K562 (cell line): Measurements from ENCODE around the gene KEL. TPM values are rescaled to one million over a fixed set of nuclear protein-coding genes. Genes with fewer than 3 reads are reported as not detected.

Experiments
- ATAC-seq: fragments of 200-7000 bp; cut with Tn5 transposase; 3 replicates; pipeline ENCODE4 v1.9.1; 2020; ENCODE audit warnings: moderate library complexity
- BruUV-seq: library from RNA; stranded (reverse); fragments of 400-500 nt; replicated peaks from 2 replicates; lab custom pipeline; 2021; lab: Mats Ljungman, UMichigan
- CTCF ChIA-PET: fragments of 300-600 bp; formaldehyde crosslinking; extraction: SDS; loops from one replicate; lab custom pipeline; 2021; ENCODE audit warnings: low intra/inter-chr PET ratio; lab: Yijun Ruan, JAX
- POLR2A ChIA-PET: fragments of 300-600, 350-650 bp; sonication (Branson Sonifier 250); formaldehyde crosslinking; extraction: SDS; loops from one replicate; lab custom pipeline; 2021; ENCODE audit warnings: antibody characterized with exemption, inconsistent platforms; lab: Yijun Ruan, JAX
- DNase-seq, 4 experiments: peaks; one replicate each; pipeline versions ENCODE4 v3.0.0 to v3.0.0-alpha.2; 2011 to 2018; ENCODE audit warnings: low spot score in 3 of 4, mixed read lengths in 3 of 4; ENCODE audit errors: extremely low read depth in 1 of 4
- FAIRE-seq: peaks from 2 replicates; lab custom pipeline; 2011; peaks lifted over from hg19 to GRCh38; lab: Jason Lieb, UNC
- H2AFZ ChIP-seq: 2 replicates; pipeline ENCODE4 v1.6.0; 2011; ENCODE audit warnings: low read depth, low read length, control low read depth, inconsistent platforms
- H3K27ac ChIP-seq: fragments of 200-600 bp; 3 replicates; pipeline ENCODE4 v1.8.0; 2011; ENCODE audit warnings: low read depth, mild to moderate bottlenecking, control low read depth, inconsistent platforms, low read length, moderate library complexity, mixed read lengths; ENCODE audit errors: extremely low read depth
- H3K27me3 ChIP-seq, 2 experiments: fragments of 300-600 bp in 1 of 2; 2 replicates in 1 of 2; 3 replicates in 1 of 2; pipeline versions ENCODE4 v1.6.0 to v1.8.0; 2011; ENCODE audit warnings: inconsistent platforms in 2 of 2, low read length in 2 of 2, mild to moderate bottlenecking in 1 of 2, mixed read lengths in 1 of 2, moderate library complexity in 1 of 2; ENCODE audit not compliant: control insufficient read depth in 2 of 2, insufficient read depth in 2 of 2
- H3K36me3 ChIP-seq: fragments of 300-600 bp; 3 replicates; pipeline ENCODE4 v1.8.0; 2011; ENCODE audit warnings: mild to moderate bottlenecking, low read length, inconsistent platforms; ENCODE audit not compliant: control insufficient read depth, insufficient read depth
- H3K4me1 ChIP-seq, 2 experiments: fragments of 200-600 bp in 1 of 2; replicated peaks in 1 of 2; 2 replicates in 1 of 2; 3 replicates in 1 of 2; pipeline versions ENCODE4 v1.5.1 to v1.8.0; 2011; ENCODE audit warnings: inconsistent platforms in 2 of 2, low read length in 2 of 2, mild to moderate bottlenecking in 1 of 2, mixed read lengths in 1 of 2, moderate library complexity in 1 of 2; ENCODE audit not compliant: control insufficient read depth in 2 of 2, insufficient read depth in 2 of 2
- H3K4me2 ChIP-seq: 2 replicates; pipeline ENCODE4 v1.6.1; 2011; ENCODE audit warnings: low read length, control low read depth, inconsistent platforms, mixed read lengths; ENCODE audit not compliant: insufficient read depth
- H3K4me3 ChIP-seq: fragments of 200-600 bp; sonication (generic), shearing (Covaris generic); 2 replicates; pipeline ENCODE4 v1.5.1; 2016; ENCODE audit warnings: control low read depth, inconsistent platforms
- H3K79me2 ChIP-seq: fragments of 200-600 bp; 3 replicates; pipeline ENCODE4 v1.8.0; 2011; ENCODE audit warnings: low read length, inconsistent platforms; ENCODE audit not compliant: control insufficient read depth, insufficient read depth
- H3K9ac ChIP-seq, 2 experiments: 2 replicates each; pipeline versions ENCODE4 v1.6.0 to v1.6.1; 2011; ENCODE audit warnings: low read depth in 2 of 2, low read length in 2 of 2, control low read depth in 1 of 2, inconsistent platforms in 1 of 2, mild to moderate bottlenecking in 1 of 2, mixed read lengths in 1 of 2; ENCODE audit not compliant: insufficient read depth in 1 of 2
- H3K9me1 ChIP-seq: one replicate; pipeline ENCODE4 v1.6.0; 2011; ENCODE audit warnings: inconsistent platforms, mild to moderate bottlenecking, low read length, moderate library complexity; ENCODE audit not compliant: control insufficient read depth, insufficient read depth
- H3K9me3 ChIP-seq: replicated peaks from 2 replicates; pipeline ENCODE4 v1.5.1; 2011; ENCODE audit warnings: low read depth, low read length, inconsistent platforms; ENCODE audit not compliant: control insufficient read depth, insufficient read depth
- H4K20me1 ChIP-seq: replicated peaks from 2 replicates; pipeline ENCODE4 v1.6.1; 2011; ENCODE audit warnings: low read length, inconsistent platforms, mixed read lengths; ENCODE audit not compliant: control insufficient read depth, insufficient read depth
- DIDO1 ChIP-seq: fragments of 450-650 bp; IDR thresholded peaks from 2 replicates; pipeline ENCODE4 v1.6.1; 2016; ENCODE audit warnings: low read depth, missing biosample characterization, missing genetic modification characterization
- EHMT2 ChIP-seq: fragments of 450-650 bp; IDR thresholded peaks from 2 replicates; pipeline ENCODE4 v1.6.1; 2018; ENCODE audit warnings: antibody characterized with exemption
- ELF4 ChIP-seq: fragments of 450-650 bp; formaldehyde crosslinking; IDR thresholded peaks from 2 replicates; pipeline ENCODE4 v1.4.0; 2022; ENCODE audit warnings: missing genetic modification characterization
- EZH2 ChIP-seq: IDR thresholded peaks from 2 replicates; pipeline ENCODE4 v1.6.1; 2012; ENCODE audit warnings: low read depth, mild to moderate bottlenecking, inconsistent platforms, low read length, borderline replicate concordance
- FOXJ2 ChIP-seq: fragments of 200-800 bp; sonication (Bioruptor generic); IDR thresholded peaks from 2 replicates; pipeline ENCODE4 v1.6.1; 2016; ENCODE audit warnings: missing genetic modification characterization, missing compliant biosample characterization
- HNRNPL ChIP-seq: fragments of 200-400 bp; formaldehyde crosslinking; IDR thresholded peaks from 2 replicates; pipeline ENCODE4 v1.6.1; 2017; ENCODE audit warnings: low read depth, mild to moderate bottlenecking, low read length
- MAFG ChIP-seq: fragments of 450-650 bp; conservative IDR thresholded peaks from 2 replicates; pipeline ENCODE4 v1.6.1; 2016; ENCODE audit warnings: missing genetic modification characterization, missing compliant biosample characterization
- MTF1 ChIP-seq: fragments of 250-450 bp; sonication (Bioruptor Pico); IDR thresholded peaks from 2 replicates; pipeline ENCODE4 v1.9.0; 2021; ENCODE audit warnings: moderate library complexity, mild to moderate bottlenecking, inconsistent platforms, borderline replicate concordance
- NFE2L1 ChIP-seq: fragments of 450-650 bp; IDR thresholded peaks from 2 replicates; pipeline ENCODE4 v1.6.1; 2016; ENCODE audit warnings: missing genetic modification characterization, low read depth, mild to moderate bottlenecking, missing compliant biosample characterization, moderate library complexity, borderline replicate concordance
- NR2F6 ChIP-seq: fragments of 450-650 bp; formaldehyde crosslinking; IDR thresholded peaks from 2 replicates; pipeline ENCODE4 v1.4.0; 2020; ENCODE audit warnings: mild to moderate bottlenecking
- PHB2 ChIP-seq: fragments of 450-650 bp; IDR thresholded peaks from 2 replicates; pipeline ENCODE4 v1.6.1; 2017; ENCODE audit warnings: low read depth
- POLR2A ChIP-seq: fragments of 450-650 bp; conservative IDR thresholded peaks from 2 replicates; pipeline ENCODE4 v1.6.1; 2016
- SMAD1 ChIP-seq: fragments of 150-350 bp; IDR thresholded peaks from 2 replicates; pipeline ENCODE4 v1.6.1; 2014; ENCODE audit warnings: low read length, low read depth; ENCODE audit not compliant: partially characterized antibody
- STAT5A ChIP-seq: IDR thresholded peaks from 2 replicates; pipeline ENCODE4 v1.6.1; 2012; ENCODE audit warnings: low read length, inconsistent platforms, borderline replicate concordance
- TAL1 ChIP-seq: fragments of 450-650 bp; IDR thresholded peaks from 2 replicates; pipeline ENCODE4 v1.6.1; 2016; ENCODE audit warnings: mild to moderate bottlenecking
- XRCC4 ChIP-seq: IDR thresholded peaks from one replicate; pipeline ENCODE4 v1.6.1; 2011; ENCODE audit not compliant: insufficient read depth, insufficient read length; ENCODE audit errors: extremely low read depth
- in situ Hi-C: fragments of 300-500 bp; cut with MboI; formaldehyde crosslinking; loops from 4 replicates; pipeline ENCODE4 v1.15.0; 2018; ENCODE audit warnings: inconsistent platforms, mixed read lengths
- intact Hi-C: fragments of 100-400 bp; cut with micrococcal nuclease; formaldehyde crosslinking; loops from 2 replicates; pipeline ENCODE4 v1.14.2; 2022
- polyA plus RNA-seq, 8 experiments: library from polyadenylated mRNA; depleted of rRNA in 4 of 8; stranded (reverse) in 5 of 8; unstranded in 3 of 8; fragments of >200 nt; fragmentation: Nextera tagmentation in 2 of 8; fragmentation: Illumina TruSeq in 1 of 8; extraction: Ambion mirVana in 2 of 8; extraction: Trizol in 1 of 8; gene quantifications; 2 replicates each; pipeline versions ENCODE4 v1.2.1 to v1.2.3, GENCODE V29; 2011 to 2014; ENCODE audit warnings: inconsistent platforms in 1 of 8, missing spikeins in 1 of 8
- total RNA-seq, 7 experiments: library from RNA; depleted of rRNA in 6 of 7; stranded (reverse); fragments of >200 nt in 6 of 7; fragmentation: Illumina TruSeq in 2 of 7; extraction: Trizol in 2 of 7; gene quantifications; 2 replicates each; pipeline versions ENCODE4 v1.2.1 to v1.2.3, GENCODE V29; 2011 to 2021; ENCODE audit warnings: low replicate concordance in 1 of 7
- TF ChIP-seq, protein P1 (sequence below): fragments of 250-450 bp; sonication (Bioruptor Pico); IDR thresholded peaks from 2 replicates; pipeline ENCODE4 v1.5.1; 2021; ENCODE audit warnings: mild to moderate bottlenecking
- TF ChIP-seq, protein P2 (sequence below), 2 experiments: fragments of 450-650 bp in 1 of 2; sonication (generic) in 1 of 2; formaldehyde crosslinking in 1 of 2; IDR thresholded peaks in 1 of 2; conservative IDR thresholded peaks in 1 of 2; 2 replicates each; pipeline versions ENCODE4 v1.6.1 to v1.8.1; 2016 to 2023; ENCODE audit warnings: mild to moderate bottlenecking in 2 of 2, moderate library complexity in 2 of 2, inconsistent platforms in 1 of 2, missing genetic modification reagents in 1 of 2

KEL gene
- total and polyA plus RNA-seq, 9 of the 15 experiments (the other 6 are each of a cell fraction or from before 2014, with no cell fraction given) = 9.0 to 47.4 (median 22.2) TPM

DNA sequence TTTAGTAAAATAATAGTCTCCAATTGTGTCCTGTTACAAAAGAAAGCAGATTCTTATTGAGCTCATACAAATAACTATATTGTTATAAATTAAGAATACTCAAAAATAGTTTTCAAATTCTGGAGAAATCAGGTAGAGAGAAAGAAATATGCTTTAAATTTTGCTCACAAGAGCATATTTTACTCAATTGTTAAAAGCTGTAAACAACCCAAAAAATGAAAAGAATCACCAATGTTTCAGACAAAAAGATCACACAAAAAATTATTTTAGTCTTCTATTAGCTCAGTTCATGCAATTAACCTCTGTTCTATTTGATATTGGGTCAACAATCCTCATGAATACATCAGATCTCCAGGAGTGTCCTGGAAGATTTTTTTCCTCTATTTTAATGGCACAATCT lies 58.0 kb downstream of the KEL start:
- ATAC-seq (no peak), FAIRE-seq (no peak), DNase-seq (no peak)
- no peak overlapping the region for H3K4me2 ChIP-seq
- H3K27ac ChIP-seq = no peak overlapping the region
- CTCF ChIA-PET = no interaction called here
- H4K20me1 ChIP-seq = no peaks in the 10 kb centered on the region
- no peak overlapping the region for H3K4me3 ChIP-seq
- POLR2A ChIA-PET = interaction anchor here (0.8 kb wide), 1 partner anchor 16 kb away, joined by 4 read pairs; no protein-coding TSS in a partner anchor
- no TSS peak for BruUV-seq
- 0 out of 2 replicates have a peak, but pooled peaks cover 3% of the 10 kb centered on the region for H3K9me3 ChIP-seq
- H3K79me2 ChIP-seq = no peaks in the 10 kb centered on the region
- H2AFZ ChIP-seq = no peak overlapping the region
- peaks cover 6 to 23% of the 10 kb centered on the region in 2 experiments; a peak in 4 of 5 replicates for H3K27me3 ChIP-seq
- TF ChIP-seq, protein P1, sequence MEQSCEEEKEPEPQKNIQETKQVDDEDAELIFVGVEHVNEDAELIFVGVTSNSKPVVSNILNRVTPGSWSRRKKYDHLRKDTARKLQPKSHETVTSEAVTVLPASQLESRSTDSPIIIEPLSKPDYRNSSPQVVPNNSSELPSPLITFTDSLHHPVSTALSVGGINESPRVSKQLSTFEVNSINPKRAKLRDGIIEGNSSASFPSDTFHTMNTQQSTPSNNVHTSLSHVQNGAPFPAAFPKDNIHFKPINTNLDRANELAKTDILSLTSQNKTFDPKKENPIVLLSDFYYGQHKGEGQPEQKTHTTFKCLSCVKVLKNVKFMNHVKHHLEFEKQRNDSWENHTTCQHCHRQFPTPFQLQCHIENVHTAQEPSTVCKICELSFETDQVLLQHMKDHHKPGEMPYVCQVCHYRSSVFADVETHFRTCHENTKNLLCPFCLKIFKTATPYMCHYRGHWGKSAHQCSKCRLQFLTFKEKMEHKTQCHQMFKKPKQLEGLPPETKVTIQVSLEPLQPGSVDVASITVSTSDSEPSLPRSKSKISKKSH (CRISPR knock-in tag) = no peak
- TF ChIP-seq, protein P2, sequence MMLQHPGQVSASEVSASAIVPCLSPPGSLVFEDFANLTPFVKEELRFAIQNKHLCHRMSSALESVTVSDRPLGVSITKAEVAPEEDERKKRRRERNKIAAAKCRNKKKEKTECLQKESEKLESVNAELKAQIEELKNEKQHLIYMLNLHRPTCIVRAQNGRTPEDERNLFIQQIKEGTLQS (IDR thresholded peaks at IDR 0.05) = no peak
- TF ChIP-seq, protein P2 (CRISPR knock-in tag; conservative IDR thresholded peaks at IDR 0.05) = no peak
- TF ChIP-seq TAL1 (no peak), PHB2 (no peak), XRCC4 (no peak), MTF1 (CRISPR knock-in tag) (no peak), POLR2A (no peak), FOXJ2 (tag) (no peak), NFE2L1 (tag) (no peak), ELF4 (CRISPR knock-in tag) (no peak), NR2F6 (CRISPR knock-in tag) (no peak), STAT5A (no peak), EZH2 (no peak), EHMT2 (no peak), MAFG (tag) (no peak), SMAD1 (no peak), HNRNPL (no peak), DIDO1 (tag) (no peak)
- in situ Hi-C loops (no loop called here), intact Hi-C loops (no loop called here)
- H3K9me1 ChIP-seq = no peaks in the 10 kb centered on the region
- peaks cover under 1 to 2% of the 10 kb centered on the region in 2 experiments; a peak in 3 of 5 replicates for H3K4me1 ChIP-seq
- no peak overlapping the region for H3K9ac ChIP-seq
- no peaks in the 10 kb centered on the region for H3K36me3 ChIP-seq
